ENCODE results near the gene UFD1.

The UFD1 gene

GRCh38 chr22:19430890-19431541, 48.0 kb downstream of the UFD1 start:
- no peak for DNase-seq (ENCODE audit: low spot score)
- FAIRE-seq = no peak

- peak; percentile 18 for DNase-seq (ENCODE audit: low spot score)
- no peak for FAIRE-seq
These were observed 48.8 kb downstream of the UFD1 start for GRCh38 chr22:19429950-19430889.

GRCh38 chr22:19424186-19424500, 54.9 kb downstream of the UFD1 start:
- no peak for DNase-seq (ENCODE audit: low spot score)
- no peak for FAIRE-seq

- no peak for FAIRE-seq
These were observed 56.3 kb downstream of the UFD1 start for GRCh38 chr22:19422440-19423301.

GRCh38 chr22:19420321-19420720, 58.7 kb downstream of the UFD1 start:
- FAIRE-seq (no peak), DNase-seq (ENCODE audit: low spot score) (no peak)

More at GRCh38 chr22:19422440-19423301, 56.3 kb downstream of the UFD1 start:
- no peak for DNase-seq (ENCODE audit: low spot score)

GRCh38 chr22:19419464-19420178, 59.4 kb downstream of the UFD1 start:
- DNase-seq (ENCODE audit: low spot score) (no peak), FAIRE-seq (no peak)

GRCh38 chr22:19419086-19419463, 59.9 kb downstream of the UFD1 start:
- FAIRE-seq = no peak
- DNase-seq (ENCODE audit: low spot score) = no peak

- DNase-seq (ENCODE audit: low spot score) (no peak), FAIRE-seq (no peak)
These were observed 66.1 kb downstream of the UFD1 start for GRCh38 chr22:19412923-19413322.

- no peak for DNase-seq (ENCODE audit: low spot score)
- no peak for FAIRE-seq
These were observed 66.5 kb downstream of the UFD1 start for GRCh38 chr22:19412478-19412877.

- FAIRE-seq (no peak), DNase-seq (ENCODE audit: low spot score) (no peak)
These were observed 67.3 kb downstream of the UFD1 start for GRCh38 chr22:19411690-19412045.

- DNase-seq (ENCODE audit: low spot score) = no peak
- FAIRE-seq = no peak
These were observed 67.9 kb downstream of the UFD1 start for GRCh38 chr22:19410941-19411689.

GRCh38 chr22:19407649-19408606, 71.1 kb downstream of the UFD1 start:
- FAIRE-seq = no peak
- no peak for DNase-seq (ENCODE audit: low spot score)

GRCh38 chr22:19406846-19407245, 72.1 kb downstream of the UFD1 start:
- DNase-seq (ENCODE audit: low spot score) = no peak
- no peak for FAIRE-seq

GRCh38 chr22:19406281-19406811, 72.6 kb downstream of the UFD1 start:
- FAIRE-seq (no peak), DNase-seq (ENCODE audit: low spot score) (no peak)

GRCh38 chr22:19405652-19406051, 73.3 kb downstream of the UFD1 start:
- FAIRE-seq (no peak), DNase-seq (ENCODE audit: low spot score) (no peak)

GRCh38 chr22:19405133-19405532, 73.9 kb downstream of the UFD1 start:
- FAIRE-seq (no peak), DNase-seq (ENCODE audit: low spot score) (no peak)

GRCh38 chr22:19404676-19405075, 74.3 kb downstream of the UFD1 start:
- DNase-seq (ENCODE audit: low spot score) (no peak), FAIRE-seq (no peak)

- no peak for FAIRE-seq
These were observed 76.3 kb downstream of the UFD1 start for GRCh38 chr22:19402642-19403191.

GRCh38 chr22:19401483-19401882, 77.5 kb downstream of the UFD1 start:
- no peak for FAIRE-seq
- no peak for DNase-seq (ENCODE audit: low spot score)

More at GRCh38 chr22:19402642-19403191, 76.3 kb downstream of the UFD1 start:
- DNase-seq (ENCODE audit: low spot score) = no peak

Data from RCC 7860 (cell line).